ENCODE measurements around the gene ATP6AP1.

ATP6AP1 gene

GRCh38 chrX:154473683-154474082 is 45.2 kb downstream of the ATP6AP1 start:
- DNase-seq, result no peak

DNA sequence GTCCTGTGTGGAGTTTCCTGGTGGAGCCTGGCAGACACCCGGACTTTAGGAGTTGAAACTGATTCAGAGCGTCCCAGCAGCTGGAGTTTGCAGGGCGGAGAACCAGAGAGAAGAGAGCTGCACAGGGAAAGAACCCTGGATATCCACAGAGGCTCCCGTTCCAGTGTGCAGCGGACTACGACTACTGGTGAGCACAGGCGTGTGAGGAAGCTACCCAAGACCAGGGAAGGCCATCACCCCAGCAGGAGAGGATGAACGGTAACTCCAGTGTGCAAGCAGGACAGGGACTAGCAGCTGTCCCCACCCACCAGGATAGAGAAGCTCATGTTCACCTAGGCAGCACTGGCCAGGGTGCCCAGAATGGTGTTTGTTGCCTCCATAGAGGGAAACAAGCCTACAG is 48.3 kb downstream of the ATP6AP1 start:
- DNase-seq, result no peak

DNA sequence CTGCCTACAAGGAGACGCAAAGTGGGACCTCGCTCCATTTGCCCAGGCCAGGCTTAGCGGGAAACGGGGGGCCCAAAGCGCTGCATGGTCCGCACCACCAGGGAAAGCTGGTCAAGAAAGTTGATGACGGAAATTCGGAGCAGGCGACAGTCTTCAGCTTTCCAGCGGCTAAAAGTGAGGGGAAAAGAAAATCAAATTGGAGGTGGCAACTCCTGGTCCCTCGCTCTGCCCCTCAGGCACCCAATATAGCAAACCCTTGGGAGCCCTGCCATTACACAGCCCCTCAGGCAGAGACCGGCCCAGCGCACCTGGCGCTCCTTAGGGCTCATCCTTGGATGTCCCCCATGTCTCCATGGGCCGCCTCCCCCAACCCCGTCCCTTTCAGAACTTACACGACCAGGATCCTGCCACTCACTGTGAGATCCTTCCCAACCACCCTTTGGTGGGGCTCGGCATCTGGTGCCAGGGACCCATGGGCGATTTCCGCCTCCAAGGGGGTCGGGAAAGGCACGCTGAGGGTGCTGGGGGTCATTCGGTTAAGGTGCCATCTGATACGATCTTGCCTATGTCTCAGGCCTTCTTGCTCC is 49.5 kb downstream of the ATP6AP1 start:
- DNase-seq, result no peak

DNA sequence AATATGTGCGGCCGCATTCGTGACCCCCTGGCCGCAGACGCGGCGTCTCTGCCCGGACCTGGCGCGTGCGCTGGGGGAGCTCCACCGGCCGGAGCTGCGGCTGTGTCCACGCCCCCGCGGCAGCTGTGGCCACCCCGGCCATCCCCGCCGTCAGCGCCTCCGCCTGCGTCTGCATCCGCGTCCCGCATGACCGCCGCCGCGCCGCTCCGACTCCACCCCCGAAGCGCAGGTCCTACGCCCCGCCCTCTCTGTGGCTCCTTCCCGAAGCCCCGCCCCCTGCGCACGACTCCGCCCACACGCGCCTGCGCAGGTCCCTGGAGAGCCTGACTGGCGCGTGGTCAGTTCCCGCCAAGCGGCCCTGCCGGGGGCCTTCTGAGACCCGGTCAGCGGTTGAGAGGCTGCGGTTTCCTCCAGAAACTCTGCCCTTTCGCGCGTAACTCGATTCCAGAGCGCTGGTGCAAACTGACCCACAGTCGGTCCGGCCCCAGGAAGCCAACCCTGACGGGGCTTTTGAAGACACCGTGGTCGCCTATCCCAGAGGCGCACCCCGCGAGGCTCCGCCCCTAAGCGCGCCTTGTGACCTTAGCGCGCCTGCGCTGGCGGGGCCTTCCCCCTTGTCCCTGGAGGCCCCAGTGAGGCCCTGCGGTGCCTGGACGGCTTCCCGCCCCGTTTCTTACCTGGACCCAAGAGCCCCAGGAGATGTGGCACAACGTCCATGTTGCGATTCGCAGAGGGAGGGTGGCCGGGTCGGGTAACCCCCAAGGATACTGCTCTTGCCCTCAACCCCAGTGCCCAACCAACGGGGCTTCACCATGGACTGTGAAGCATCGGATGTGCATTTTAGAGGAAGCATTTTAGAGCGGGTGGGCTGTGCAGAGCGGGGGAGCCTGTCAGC is 50.5 kb downstream of the ATP6AP1 start, which contains the start of gene LAGE3:
Gene LAGE3 (minus strand): TSS at position 554 of the 895 bp plus-strand sequence. CDS start 366 bp downstream, at position 188.
- peak; percentile 84 to 91 for DNase-seq

- DNase-seq, result no peak
Measured at GRCh38 chrX:154481195-154481594, 52.7 kb downstream of the ATP6AP1 start.

- DNase-seq, result no peak
Measured at GRCh38 chrX:154481911-154482601, 53.6 kb downstream of the ATP6AP1 start.

DNA sequence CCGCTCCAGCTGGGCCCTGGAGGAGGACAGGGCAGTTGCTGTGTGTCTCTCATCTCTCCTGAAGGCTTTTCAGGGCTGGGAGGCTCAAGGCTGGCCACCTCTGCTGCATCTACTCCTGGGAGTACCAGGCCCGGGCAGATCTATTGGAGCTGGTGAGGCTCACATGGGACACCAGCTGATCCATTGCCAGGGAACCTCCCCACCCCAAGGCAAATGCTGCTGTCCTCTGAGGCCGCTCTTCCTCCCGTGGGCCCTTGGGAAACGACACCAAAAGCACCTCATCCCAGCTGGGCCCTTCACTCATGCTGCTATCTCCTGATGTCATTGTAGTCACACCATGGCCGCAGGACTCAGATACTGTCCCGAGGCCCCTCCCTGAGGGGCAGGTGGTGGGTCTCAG is 54.3 kb downstream of the ATP6AP1 start:
- no peak for DNase-seq

- DNase-seq, result no peak
Measured at GRCh38 chrX:154483325-154483724, 54.8 kb downstream of the ATP6AP1 start.

DNA sequence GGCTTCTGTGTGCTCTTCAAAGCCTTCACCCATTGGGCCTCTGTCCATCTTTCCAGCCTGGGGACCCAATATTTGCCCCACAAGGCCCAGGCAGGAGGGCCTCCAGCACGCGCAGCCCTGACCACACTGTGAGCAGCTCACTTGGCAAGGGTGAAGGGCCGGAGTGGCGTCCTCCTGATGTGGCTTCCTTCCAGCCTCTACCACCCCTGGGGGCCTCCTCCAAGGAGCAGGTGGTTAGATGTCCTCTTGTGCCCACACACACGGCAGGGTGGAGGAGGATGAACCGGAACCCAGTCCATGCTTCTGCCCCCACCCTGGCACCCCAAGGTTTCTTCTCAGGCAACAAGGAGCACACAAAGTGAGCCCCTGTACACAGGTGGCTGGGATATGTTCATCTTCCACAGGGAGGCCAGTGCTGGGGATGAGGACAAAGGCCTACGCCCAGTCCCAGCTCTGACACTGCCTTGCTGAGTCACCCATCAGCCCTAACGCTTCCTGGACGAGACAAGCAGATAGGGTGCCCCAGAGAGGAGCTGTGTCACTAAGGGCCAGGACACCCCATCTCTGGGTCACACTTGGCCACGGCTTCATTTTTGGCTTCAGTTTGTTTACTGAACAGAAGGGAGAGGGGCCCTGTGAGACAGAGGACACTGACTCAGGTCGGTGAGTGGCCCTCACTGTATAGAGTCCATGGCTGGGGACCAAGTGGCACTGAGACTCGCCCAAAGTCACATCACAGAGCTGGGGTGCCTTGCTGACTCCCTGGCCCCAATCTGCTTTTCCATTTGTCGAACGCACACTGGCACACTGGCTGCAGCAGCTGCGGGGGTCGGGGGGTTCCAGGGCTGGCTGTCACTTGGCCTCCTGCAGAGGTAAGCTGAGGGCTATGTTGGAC is 56.0 kb downstream of the ATP6AP1 start:
- no peak for DNase-seq

GRCh38 chrX:154485150-154486051 is 56.9 kb downstream of the ATP6AP1 start:
- no peak for DNase-seq

DNA sequence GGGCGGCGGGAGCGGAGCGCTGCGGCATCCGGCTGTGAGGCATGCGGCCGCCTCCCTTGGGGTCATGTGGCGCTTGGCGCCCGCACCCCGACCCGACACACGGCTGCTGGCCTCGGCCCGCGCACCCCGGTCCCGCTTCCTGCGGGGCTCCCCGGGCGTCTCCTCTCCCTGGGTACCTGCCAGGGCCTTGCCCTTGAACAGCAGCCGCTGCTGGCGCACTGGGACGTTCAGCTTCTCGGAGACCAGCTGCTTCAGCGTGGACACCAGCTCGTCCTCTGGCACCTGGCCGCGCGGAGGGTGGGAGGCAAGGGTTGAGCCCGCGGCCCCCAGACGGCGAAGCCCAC is 57.5 kb downstream of the ATP6AP1 start:
- DNase-seq, result no peak
